ENCODE results near the gene FAM168B.
"Not testable (repeated sequence)": the region's sequence is repeated elsewhere in the genome, so short reads cannot be mapped to it uniquely, and the experiment has no call there.

The FAM168B gene, protein sequence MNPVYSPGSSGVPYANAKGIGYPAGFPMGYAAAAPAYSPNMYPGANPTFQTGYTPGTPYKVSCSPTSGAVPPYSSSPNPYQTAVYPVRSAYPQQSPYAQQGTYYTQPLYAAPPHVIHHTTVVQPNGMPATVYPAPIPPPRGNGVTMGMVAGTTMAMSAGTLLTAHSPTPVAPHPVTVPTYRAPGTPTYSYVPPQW

GRCh38 chr2:131093006-131093695 lies at the start of gene FAM168B:
Gene FAM168B (minus strand): TSS chr2:131093460. CDS start chr2:131082646, 10,814 bp downstream.
- DNase-seq (ENCODE audit: low read depth): peak; percentile 67

DNA sequence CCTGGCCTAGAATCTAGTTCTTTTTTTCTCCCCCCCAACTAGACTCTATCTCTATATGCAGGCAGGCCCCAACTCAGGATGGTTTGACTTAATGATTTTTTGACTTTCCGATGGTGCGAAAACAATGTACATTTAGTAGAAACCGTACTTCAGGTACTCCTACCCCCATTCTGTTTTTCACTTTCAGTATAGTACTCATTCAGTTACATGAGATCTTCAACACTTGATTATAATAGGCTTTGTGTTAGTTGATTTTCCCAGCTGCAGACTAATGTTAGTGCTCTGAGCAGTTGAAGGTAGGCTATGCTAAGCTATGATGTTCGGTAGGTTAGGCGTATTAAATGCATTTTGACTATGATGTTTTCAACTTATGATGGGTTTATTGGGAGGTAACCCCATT lies 49.6 kb upstream of the FAM168B start:
- DNase-seq (ENCODE audit: low read depth): no peak

- DNase-seq (ENCODE audit: low read depth): no peak
These were observed 47.3 kb upstream of the FAM168B start for GRCh38 chr2:131140581-131140980.

DNA sequence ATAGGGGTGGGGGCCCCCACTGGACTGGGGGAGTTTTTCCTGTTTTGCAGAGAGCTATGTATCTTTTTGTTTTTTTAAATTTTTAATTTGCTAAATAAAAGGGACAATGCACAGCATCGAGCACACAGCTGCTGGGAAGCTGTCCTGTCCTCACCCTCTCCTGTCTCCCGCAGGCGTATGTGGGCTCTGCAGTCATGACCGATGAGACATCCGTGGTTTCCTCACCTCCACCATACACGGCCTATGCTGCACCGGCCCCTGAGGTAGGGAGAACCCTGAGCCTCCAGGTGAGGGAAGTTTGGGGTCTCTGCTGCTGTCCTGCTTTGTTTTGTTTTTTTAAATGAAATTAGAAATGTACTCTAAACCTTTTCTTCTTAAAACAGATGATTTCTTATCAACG lies 39.5 kb upstream of the FAM168B start:
- no peak for DNase-seq (ENCODE audit: low read depth)

DNA sequence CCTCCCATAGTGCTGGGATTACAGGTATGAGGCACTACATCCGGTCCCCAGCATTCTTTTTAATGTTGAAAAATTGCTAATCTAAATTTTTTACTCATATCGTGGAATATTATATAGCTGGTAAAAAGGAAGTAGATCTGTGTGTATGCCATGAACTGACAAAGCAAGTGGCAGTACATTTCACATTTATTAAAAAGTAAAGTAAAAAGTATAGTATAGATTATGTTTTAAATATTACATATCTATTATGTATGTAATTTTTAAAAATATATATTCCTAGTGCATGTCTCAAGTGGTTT lies 37.0 kb upstream of the FAM168B start:
- no peak for DNase-seq (ENCODE audit: low read depth)

DNA sequence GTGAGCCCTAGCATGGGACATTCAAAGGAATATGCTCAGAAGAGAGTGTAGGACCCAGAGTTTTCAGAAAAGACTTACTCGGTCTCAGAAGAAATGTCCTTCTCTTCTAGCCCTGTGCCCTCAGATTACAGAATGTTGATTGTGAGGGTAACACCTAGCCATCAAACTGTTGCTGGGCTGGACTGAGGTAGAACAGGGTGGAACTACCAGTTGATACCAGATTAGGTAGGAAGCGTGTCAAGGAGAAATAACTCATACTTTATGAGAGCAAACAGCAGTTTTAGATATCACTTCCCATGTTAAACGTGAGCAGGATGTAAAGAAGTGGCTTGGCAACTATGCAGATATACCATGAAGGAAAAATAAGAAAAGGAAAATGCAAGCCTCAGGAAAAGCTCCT lies 34.7 kb upstream of the FAM168B start:
- no peak for DNase-seq (ENCODE audit: low read depth)

DNA sequence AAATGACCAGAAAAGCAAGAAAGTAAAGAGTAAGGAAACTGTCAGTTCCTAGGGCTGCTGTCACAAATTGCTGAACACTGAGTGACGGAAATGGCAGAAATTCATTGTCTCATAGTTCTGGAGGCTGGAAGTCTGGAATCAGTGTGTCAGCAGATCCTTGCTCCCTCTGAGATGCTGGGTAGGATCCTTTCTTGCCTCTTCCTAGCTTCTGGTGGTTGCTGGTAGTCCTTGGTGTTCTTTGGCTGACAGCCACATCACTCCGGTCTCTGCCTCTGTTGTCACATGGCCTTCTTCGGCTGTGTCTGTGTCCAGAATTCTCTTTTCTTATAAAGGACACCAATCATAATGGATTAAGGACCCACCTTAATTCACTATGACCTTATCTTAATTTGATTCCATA lies 33.8 kb upstream of the FAM168B start:
- DNase-seq (ENCODE audit: low read depth): no peak

- DNase-seq (ENCODE audit: low read depth): no peak
These were observed 33.2 kb upstream of the FAM168B start for GRCh38 chr2:131126436-131126835.

- DNase-seq (ENCODE audit: low read depth): no peak
These were observed 32.0 kb upstream of the FAM168B start for GRCh38 chr2:131125195-131125757.

GRCh38 chr2:131123192-131123591 lies 29.9 kb upstream of the FAM168B start:
- no peak for DNase-seq (ENCODE audit: low read depth)

DNA sequence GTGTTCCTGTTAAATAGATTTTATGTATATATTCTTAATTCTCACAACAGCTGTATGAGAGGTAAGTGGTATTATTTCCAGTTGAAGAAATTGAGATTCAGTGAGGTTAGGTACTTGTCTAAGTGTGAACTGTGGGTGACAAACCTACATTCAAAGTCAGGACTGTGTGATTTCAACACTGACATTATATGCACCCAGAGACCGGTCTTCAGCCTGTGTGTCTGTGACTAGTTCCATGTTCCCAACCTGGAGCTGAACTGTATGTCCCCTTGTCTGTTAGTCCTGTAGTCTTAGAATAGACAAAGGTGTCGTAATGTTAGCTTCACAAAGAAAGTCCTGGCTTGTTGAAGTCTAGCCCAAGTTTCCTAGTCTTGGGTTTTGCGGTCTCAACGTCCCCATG lies 29.2 kb upstream of the FAM168B start:
- no peak for DNase-seq (ENCODE audit: low read depth)

GRCh38 chr2:131121464-131121863 lies 28.2 kb upstream of the FAM168B start:
- DNase-seq (ENCODE audit: low read depth): no peak

- no peak for DNase-seq (ENCODE audit: low read depth)
These were observed 27.6 kb upstream of the FAM168B start for GRCh38 chr2:131120815-131121317.

DNA sequence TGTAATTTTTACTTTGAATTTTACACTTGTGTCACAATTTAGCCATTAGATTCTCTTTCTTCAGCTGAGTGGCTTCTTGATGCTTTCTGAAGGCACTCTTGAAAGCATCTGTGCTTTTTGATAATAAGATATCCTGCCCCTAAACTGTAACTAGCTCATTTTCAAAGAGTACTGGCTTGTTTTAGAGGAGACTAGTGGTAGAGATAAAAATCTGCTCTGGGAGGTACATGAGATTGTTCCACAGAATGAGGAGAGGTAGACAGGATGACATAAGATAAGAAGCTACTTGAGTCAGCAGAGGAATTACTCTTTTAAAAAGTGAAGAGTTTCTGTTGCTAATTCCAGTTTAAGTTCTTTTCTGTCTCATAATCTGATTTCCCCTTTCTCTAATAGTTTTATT lies 22.5 kb upstream of the FAM168B start:
- DNase-seq (ENCODE audit: low read depth): no peak

- DNase-seq (ENCODE audit: low read depth): not testable (repeated sequence)
These were observed 21.7 kb upstream of the FAM168B start for GRCh38 chr2:131114950-131115349.

- no peak for DNase-seq (ENCODE audit: low read depth)
These were observed 20.4 kb upstream of the FAM168B start for GRCh38 chr2:131113566-131114227.

DNA sequence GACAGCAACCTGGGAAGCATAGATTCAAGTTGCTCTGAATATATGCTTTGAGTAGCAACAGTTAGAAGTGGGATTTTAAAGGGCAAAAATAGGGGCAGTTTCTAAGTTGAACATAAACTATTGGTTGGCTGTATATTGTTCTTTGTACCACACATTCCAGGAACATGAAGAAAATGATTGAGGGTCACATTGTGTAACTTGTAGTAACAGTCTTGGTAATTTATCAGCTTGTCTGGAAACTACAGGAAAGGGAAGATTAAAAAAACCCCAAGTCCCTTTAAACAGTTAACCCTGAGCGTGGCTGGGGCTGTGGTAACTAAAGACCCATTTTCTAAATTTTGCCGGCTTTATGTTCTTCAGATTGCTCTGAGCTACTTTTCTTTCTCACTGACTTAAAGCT lies 19.3 kb upstream of the FAM168B start:
- DNase-seq (ENCODE audit: low read depth): no peak

- DNase-seq (ENCODE audit: low read depth): no peak
These were observed 12.9 kb upstream of the FAM168B start for GRCh38 chr2:131105950-131106801.

- peak; percentile 84 for DNase-seq (ENCODE audit: low read depth)
These were observed 12.1 kb upstream of the FAM168B start, which contains the start of gene PLEKHB2 for GRCh38 chr2:131105156-131105949. Gene PLEKHB2 (plus strand): TSS chr2:131105336. CDS start chr2:131120942, 15,606 bp downstream.

DNA sequence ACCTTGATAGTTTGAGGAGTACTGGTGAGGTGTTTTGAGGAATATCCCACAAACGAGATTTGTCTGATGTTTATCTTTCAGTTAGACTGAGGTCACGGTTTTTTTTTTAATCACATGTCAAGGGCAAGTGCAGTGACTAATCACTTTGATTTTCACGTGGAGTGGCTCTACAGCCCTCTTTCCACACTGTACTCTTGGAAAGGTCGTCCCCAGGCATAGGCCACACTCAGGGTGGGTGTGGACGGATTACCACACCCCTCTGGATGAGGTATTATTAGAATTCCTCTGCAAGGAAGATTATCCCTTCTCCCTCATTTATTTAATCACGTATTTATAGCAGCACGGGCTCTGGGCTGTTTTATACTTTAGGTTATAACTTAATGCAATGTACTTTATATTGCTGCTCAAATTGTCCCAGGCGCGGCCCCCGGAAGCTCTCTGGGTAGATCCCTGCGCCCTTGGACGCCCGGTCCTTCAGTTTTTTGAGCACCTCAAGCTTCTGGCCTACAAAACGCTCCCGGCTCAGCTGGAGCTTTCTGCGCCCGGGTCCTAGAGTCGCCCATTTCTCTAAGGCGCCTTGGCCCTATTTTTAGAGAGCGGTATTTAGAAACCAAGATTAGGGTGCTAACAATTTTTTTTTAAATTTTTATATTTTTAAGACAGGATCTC lies 11.4 kb upstream of the FAM168B start:
- DNase-seq (ENCODE audit: low read depth): no peak

- no peak for DNase-seq (ENCODE audit: low read depth)
These were observed 9.9 kb upstream of the FAM168B start for GRCh38 chr2:131103165-131103564.

Data from stimulated activated CD8-positive, alpha-beta memory T cell treated with anti-CD3 and anti-CD28 coated beads, Interleukin-15, amount 100 ng/mL, for 1 hour (primary cell).